GM15510 (cell line): ENCODE data around the gene ARHGEF25.

Experiments used
- POLR2A ChIP-seq: IDR thresholded peaks from 3 replicates; pipeline ENCODE4 v1.6.1; 2011; ENCODE audit warnings: borderline replicate concordance; ENCODE audit not compliant: insufficient read length; ENCODE audit errors: extremely low read depth

Gene ARHGEF25

DNA sequence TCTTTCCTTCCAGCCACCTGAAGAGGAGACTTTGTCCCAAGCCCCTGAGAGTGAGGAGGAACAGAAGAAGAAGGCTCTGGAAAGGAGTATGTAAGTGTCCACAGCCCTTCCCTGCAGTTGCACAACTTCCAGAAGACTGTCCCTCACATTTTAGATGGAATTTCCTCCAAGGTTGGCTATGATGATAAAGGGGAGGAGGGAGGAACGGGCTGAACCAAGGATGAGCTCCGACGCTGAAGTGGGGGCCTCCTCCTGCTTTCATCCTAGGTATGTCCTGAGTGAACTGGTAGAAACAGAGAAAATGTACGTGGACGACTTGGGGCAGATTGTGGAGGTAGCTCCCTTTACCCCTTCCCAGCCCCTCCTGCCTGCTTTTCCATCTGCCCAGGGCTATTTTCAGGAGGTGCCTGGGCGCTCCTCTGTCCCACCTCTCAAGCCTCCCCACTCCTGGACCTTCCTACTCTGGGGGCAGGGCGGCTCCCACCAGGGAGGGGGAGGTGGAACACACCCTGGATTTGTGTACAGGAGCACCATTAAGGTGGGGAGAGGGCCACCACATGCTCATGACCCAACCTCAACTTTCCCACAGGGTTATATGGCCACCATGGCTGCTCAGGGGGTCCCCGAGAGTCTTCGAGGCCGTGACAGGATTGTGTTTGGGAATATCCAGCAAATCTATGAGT is 2.3 kb downstream of the ARHGEF25 start:
- TF ChIP-seq POLR2A: no peak

DNA sequence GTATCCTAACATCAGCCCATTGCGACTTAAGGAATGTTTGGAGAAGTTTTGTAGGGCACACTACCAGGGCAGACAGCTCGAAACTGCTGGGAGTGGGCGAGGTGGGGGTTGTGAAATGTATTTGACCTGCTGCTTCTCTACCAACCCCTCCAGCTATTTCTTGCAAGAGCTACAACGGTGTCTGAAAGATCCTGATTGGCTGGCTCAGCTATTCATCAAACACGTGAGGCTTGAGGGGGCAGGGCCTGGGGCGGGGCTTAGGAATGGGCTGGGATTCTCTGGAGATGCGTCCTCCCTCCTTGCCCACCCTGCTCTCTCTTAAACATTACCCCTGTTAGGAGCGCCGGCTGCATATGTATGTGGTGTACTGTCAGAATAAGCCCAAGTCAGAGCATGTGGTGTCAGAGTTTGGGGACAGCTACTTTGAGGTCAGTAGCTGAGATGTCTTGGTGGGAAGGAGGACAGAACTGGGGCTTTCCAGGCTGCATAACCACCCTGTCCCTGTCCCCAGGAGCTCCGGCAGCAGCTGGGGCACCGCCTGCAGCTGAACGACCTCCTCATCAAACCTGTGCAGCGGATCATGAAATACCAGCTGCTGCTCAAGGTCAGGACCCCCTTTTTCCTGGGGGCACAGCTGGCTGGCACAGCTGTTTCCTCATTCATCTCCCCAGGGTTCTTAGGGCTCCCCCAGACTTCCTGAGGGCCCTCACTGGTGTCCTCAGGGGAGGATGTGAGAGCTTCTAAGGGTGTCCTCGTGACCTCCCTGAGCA is 3.1 kb downstream of the ARHGEF25 start:
- TF ChIP-seq POLR2A: no peak

DNA sequence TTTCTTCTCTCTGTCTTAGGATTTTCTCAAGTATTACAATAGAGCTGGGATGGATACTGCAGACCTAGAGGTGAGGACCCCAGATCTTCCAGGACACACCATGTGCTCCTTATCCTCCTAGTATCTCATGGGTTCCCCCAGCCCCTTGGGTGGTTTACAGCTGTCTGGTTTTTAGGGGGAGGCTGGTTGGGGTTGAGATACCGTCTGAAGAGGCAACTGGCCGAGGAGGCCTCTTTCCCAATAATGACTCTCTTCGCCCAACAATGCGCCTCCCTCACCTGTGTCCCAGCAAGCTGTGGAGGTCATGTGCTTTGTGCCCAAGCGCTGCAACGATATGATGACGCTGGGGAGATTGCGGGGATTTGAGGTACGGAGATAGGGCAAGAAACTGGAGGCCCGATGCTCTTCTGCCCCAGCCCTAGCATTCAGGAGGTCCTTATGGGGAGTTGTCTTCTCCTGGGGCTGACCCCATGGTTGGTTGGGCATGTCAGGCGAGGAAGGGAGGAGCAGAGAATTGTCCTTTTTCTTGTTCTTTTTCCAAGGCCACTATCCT is 3.8 kb downstream of the ARHGEF25 start:
- no peak for TF ChIP-seq POLR2A

DNA sequence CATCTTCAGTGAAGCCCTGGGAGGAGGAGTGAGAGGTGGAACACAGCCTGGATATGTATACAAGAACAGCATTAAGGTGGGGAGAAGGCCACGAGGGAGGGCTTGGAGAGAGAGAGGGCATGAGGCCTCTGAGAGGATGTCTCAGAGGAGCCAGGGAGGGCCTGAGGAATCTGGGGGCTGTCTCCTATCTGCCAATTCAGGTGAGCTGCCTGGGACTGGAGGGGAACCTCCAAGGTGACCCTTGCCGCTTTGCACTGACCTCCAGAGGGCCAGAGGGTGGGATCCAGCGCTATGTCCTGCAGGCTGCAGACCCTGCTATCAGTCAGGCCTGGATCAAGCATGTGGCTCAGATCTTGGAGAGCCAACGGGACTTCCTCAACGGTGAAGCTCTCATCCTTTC is 4.4 kb downstream of the ARHGEF25 start:
- TF ChIP-seq POLR2A: no peak

DNA sequence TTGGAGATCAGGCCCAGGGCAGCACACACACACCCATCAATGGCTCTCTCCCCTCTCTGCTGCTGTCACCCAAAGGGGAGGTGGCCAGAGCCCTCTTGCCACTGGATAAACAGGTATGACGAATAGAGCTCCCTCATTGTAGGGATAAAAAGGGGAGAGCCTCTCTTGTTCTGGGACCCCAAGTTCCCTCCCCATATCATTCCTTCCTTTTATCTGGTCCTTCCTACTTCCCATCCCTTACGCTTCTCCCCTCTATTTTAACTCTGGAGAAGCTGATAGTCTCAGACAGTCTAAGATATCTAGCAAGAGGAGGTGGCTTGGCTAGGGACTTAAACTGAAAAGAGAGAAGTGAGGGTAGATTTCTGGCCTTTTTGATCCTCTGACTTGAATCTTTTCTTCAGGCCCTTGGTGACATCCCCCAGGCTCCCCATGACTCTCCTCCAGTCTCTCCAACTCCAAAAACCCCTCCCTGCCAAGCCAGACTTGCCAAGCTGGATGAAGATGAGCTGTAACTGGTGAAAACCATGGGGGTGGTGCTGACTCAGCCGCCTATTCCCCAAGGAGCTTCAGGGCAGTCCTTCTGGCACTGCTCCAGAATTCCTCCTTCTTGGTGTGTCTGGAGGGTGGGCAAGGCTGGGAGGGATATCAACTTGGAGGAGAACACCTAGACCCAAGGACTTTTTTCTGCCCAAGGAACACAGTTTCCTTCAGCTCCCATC is 5.3 kb downstream of the ARHGEF25 start:
- TF ChIP-seq POLR2A: no peak

DNA sequence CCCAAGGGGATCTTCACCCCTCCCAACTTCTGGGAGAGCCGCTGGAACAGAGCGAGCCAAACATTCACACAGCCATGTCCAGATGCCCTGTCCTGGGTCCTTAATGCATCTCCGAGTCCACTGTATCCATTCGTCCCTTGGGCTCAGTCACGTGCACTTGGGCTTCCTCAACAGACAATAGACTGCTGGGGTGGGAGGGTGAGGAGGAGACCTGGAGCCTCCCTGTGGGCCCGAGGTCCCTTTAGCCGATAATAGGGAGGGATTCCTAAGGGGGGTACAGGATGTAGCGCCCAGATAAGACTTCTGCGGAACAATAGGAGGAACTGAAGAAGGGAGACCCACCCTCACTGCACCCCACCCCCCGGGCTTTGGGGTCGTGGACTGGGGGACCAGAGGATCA is 6.7 kb downstream of the ARHGEF25 start:
- TF ChIP-seq POLR2A: no peak

DNA sequence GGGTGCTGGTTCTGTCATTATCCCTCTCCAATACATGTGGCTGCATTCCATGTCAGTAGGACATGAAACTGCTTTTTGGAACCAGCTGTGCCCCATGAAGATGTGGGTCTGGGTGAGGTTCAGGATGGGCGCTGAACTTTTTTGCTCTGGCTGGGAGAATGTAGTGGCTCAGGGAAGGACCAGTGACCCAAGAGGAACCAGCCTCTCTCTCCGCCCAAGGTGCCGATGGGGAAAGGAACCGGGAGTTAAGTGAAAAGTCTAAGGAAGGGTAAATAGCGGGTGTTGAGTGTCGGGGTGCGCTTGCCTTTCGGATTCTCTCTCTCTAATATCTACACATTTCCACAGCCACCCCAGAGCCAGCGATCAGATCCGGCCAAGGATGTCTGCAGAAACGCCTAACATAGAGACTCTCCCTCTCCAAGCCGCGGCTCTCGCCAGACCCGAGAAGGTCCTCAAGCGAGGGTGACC is 7.8 kb downstream of the ARHGEF25 start:
- TF ChIP-seq POLR2A: no peak

DNA sequence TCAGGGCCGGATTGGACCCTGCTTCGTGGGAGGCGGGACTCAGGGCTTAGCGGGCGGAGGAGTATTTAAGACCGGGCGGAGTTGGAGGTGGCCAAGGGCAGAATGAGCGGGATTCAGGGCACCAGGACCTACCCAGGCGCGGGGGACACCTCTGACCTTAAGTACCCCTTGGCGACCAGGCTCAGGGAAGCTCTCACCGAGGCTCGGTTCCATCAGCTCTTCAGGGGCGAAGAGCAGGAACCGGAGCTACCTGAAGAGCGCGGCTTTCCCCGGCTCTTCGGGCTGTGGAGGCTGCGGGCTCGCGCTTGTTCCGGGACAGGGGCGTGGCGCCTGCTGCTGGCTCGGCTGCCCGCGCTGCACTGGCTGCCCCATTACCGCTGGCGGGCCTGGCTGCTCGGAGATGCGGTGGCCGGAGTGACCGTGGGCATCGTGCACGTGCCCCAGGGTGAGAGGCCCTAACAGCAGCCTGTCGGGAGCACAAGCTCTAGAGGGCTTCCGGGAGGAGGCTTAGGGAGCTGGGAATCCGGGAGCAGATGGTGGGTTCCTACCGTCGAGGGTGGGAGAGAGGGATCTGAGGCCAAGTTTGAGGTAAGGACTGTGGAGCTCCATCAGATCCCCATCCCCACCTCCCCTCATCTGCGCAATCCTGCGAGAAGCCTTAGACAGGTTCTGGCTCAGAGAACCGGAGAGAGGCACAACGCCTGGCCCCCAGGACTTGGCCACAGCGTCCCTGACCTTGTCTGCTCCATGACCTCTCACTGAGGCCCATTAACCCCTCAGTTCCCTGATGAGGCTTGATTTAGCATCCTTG is 8.4 kb downstream of the ARHGEF25 start:
- no peak for TF ChIP-seq POLR2A

DNA sequence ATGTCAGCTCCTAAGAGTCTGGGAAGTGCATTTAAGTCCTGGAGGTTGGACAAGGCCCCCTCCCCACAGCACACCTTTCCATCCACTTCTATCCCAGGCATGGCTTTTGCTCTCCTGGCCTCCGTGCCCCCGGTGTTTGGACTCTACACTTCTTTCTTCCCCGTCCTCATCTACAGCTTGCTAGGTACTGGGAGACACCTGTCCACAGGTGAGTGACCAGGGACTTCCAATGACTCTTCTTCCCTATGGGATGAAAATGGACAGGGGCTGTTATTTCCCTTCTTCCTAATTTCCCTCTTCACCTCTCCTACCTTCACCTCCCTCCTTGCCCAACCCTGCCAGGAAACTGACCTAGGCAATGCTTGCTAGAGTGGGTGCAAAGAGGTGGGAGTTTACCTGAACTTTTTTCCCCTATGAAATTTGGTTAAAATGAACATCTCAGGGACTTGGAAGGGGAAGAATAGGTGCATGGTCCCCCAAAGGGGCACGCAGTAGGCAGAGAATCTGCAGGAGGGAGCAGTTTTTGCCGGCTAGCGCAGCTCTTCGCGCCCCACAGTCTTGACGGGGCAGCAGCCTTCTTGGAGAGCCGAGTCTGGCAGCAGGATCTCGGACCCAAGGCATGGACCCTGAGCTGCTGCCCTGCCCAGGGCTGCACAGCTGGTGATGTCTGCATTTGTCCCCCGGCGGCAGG is 9.2 kb downstream of the ARHGEF25 start:
- no peak for TF ChIP-seq POLR2A

DNA sequence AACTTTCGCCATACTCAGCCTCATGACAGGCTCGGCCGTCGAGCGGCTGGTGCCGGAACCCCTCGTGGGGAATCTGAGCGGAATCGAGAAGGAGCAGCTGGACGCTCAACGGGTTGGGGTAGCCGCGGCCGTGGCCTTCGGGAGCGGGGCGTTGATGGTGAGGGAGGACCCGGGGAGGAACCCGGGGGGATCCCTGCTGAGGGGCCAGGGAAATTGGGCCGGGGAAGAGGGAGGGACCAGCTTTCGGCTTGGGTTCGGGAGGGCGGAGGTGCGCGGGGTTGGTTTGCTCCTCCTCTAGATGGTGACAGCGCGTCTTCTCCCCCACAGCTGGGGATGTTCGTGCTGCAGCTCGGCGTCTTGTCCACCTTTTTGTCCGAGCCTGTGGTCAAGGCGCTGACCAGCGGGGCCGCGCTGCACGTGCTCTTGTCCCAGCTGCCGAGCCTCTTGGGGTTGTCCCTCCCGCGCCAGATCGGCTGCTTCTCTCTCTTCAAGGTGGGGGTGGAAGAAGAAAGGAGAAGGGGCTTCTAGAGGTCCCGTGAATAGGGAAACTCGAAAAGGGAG is 9.8 kb downstream of the ARHGEF25 start:
- TF ChIP-seq POLR2A: no peak

DNA sequence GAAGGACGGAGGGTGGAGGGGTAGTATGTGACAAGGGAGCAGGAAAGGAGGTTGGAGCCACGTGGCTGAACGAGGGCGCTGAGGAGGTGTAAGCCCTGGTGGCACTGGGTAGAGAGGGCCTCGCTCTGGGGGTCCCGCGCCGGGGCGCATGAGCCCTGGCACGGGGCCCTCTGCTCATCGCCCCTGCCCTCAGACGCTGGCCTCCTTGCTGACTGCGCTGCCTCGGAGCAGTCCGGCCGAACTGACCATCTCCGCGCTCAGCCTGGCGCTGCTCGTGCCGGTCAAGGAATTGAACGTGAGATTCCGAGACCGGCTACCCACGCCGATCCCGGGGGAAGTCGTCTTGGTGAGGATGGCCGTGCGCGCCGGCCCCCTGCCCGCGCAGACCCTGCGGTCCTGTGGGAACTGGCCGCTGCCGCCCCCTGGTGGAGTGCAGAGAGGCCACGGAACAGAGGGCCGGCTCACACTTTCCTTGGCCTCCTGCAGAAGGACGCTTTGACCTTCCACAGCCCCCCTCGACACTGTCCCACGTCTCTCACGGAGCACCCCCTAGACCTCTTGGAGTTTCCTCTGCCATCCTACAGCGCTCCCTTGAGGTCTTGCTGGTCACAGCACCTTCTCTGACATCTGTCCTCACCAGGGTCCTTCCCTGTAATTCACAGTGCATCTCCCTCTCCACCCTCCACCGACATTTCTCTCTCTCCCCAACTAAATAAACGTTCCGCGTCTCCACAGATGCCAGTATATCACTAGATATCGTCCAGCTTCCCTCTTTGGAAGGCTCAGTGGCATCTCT is 10.5 kb downstream of the ARHGEF25 start:
- TF ChIP-seq POLR2A: no peak

DNA sequence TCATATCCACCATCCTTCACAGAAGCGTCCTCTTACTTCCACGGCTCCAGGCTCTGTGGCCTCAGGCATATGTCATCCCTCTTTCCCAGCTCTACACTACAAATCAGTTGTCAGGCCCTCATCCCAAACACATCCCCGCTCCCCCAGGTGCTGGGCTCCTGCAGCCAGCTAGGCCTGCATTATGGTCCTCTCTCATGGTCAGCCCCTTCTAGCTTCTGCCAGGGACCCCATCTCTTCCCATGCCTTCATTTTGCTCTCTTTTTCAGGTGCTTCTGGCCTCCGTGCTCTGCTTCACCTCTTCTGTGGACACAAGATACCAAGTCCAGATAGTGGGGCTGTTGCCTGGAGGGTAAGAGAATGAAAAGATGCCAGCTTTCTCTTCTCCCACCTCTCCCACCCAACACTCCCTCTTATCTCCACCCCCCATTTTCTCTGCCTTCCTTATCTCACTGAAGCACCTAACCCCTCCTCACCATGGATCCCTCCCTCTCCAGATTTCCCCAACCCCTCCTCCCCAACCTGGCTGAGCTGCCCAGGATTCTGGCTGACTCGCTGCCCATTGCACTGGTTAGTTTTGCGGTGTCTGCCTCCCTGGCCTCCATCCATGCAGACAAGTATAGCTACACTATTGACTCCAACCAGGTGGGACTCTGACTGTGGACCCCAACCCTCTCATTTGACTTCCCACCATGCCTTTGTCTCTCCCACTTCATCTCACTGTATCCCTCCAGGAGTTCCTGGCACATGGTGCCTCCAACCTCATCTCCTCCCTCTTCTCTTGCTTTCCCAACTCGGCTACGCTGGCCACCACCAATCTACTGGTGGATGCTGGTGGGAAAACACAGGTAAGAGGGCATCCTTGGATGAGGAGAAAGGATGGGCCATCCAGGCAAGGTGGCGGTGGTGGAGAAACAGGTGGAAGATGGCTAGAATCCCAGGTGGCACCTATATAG is 11.3 kb downstream of the ARHGEF25 start:
- TF ChIP-seq POLR2A: no peak
